SK-N-SH (cell line): ENCODE results near the gene MYO10. TPM values are rescaled to one million over a fixed set of nuclear protein-coding genes. Genes with fewer than 3 reads are reported as not detected.

ENCODE experiments used
- CTCF ChIA-PET: fragments of 300-600, 350-600 bp; formaldehyde crosslinking; extraction: SDS; loops from one replicate; lab custom pipeline; 2021; lab: Yijun Ruan, JAX
- POLR2A ChIA-PET: fragments of 350-600 bp; sonication (Branson Sonifier 250); formaldehyde crosslinking; extraction: SDS; loops from one replicate; lab custom pipeline; 2020; ENCODE audit warnings: antibody characterized with exemption, inconsistent platforms; lab: Yijun Ruan, JAX
- DNase-seq: peaks from one replicate; pipeline ENCODE4 v3.0.0; 2012
- H2AFZ ChIP-seq: fragments of 200-600 bp; sonication (generic); 2 replicates; pipeline ENCODE4 v1.8.1; 2016; ENCODE audit warnings: antibody characterized with exemption, mild to moderate bottlenecking, low read depth
- H3F3A ChIP-seq: fragments of 200-600 bp; sonication (generic); replicated peaks from 2 replicates; pipeline ENCODE3; 2016; ENCODE audit warnings: antibody characterized with exemption, mild to moderate bottlenecking; ENCODE audit not compliant: insufficient read depth
- H3K27ac ChIP-seq, 2 experiments: fragments of 200-500 bp in 1 of 2; fragments of 200-600 bp in 1 of 2; sonication (Bioruptor generic) in 1 of 2; sonication (generic), shearing (Covaris generic) in 1 of 2; 2 replicates each; pipeline versions ENCODE4 v1.5.1 to v1.6.1; 2014 to 2016; ENCODE audit warnings: low read depth in 2 of 2, inconsistent platforms in 1 of 2, low read length in 1 of 2, mild to moderate bottlenecking in 1 of 2, mixed read lengths in 1 of 2
- H3K27me3 ChIP-seq: fragments of 200-600 bp; sonication (generic), shearing (Covaris generic); 2 replicates; pipeline ENCODE4 v1.6.1; 2016; ENCODE audit warnings: mixed run types; ENCODE audit not compliant: insufficient read depth
- H3K36me3 ChIP-seq, 2 experiments: fragments of 200-500 bp in 1 of 2; fragments of 200-600 bp in 1 of 2; sonication (Bioruptor generic) in 1 of 2; sonication (generic) in 1 of 2; replicated peaks in 1 of 2; 2 replicates each; pipeline versions ENCODE3 to v1.5.1; 2014 to 2016; ENCODE audit warnings: low read length in 1 of 2, mild to moderate bottlenecking in 1 of 2; ENCODE audit not compliant: insufficient read depth in 2 of 2, control insufficient read depth in 1 of 2
- H3K4me1 ChIP-seq, 2 experiments: fragments of 200-500 bp in 1 of 2; fragments of 200-600 bp in 1 of 2; sonication (Bioruptor generic) in 1 of 2; sonication (generic), shearing (Covaris generic) in 1 of 2; 2 replicates each; pipeline versions ENCODE4 v1.5.1 to v1.6.1; 2014 to 2016; ENCODE audit warnings: low read depth in 1 of 2, low read length in 1 of 2, mixed run types in 1 of 2; ENCODE audit not compliant: insufficient read depth in 2 of 2, control insufficient read depth in 1 of 2
- H3K4me2 ChIP-seq: fragments of 200-600 bp; sonication (generic), shearing (Covaris generic); 2 replicates; pipeline ENCODE4 v1.6.1; 2017; ENCODE audit warnings: mixed run types
- H3K4me3 ChIP-seq, 2 experiments: fragments of 200-500 bp in 1 of 2; fragments of 200-600 bp in 1 of 2; sonication (Bioruptor generic) in 1 of 2; sonication (generic), shearing (Covaris generic) in 1 of 2; 2 replicates each; pipeline versions ENCODE4 v1.5.1 to v1.8.1; 2014 to 2016; ENCODE audit warnings: low read depth in 2 of 2, inconsistent platforms in 1 of 2, low read length in 1 of 2, mild to moderate bottlenecking in 1 of 2, mixed read lengths in 1 of 2, moderate library complexity in 1 of 2
- H3K79me2 ChIP-seq: fragments of 200-600 bp; sonication (generic); 2 replicates; pipeline ENCODE4 v1.8.1; 2017; ENCODE audit warnings: mild to moderate bottlenecking; ENCODE audit not compliant: insufficient read depth
- H3K9ac ChIP-seq: fragments of 200-600 bp; sonication (generic); 2 replicates; pipeline ENCODE4 v1.6.1; 2017; ENCODE audit warnings: mixed run types
- H3K9me2 ChIP-seq: fragments of 200-600 bp; sonication (generic); 2 replicates; pipeline ENCODE4 v1.6.1; 2017; ENCODE audit warnings: mixed run types
- H3K9me3 ChIP-seq: fragments of 200-600 bp; sonication (generic); 2 replicates; pipeline ENCODE4 v1.6.1; 2017; ENCODE audit warnings: mixed run types, mild to moderate bottlenecking, moderate library complexity
- H4K20me1 ChIP-seq: fragments of 200-600 bp; sonication (generic); 2 replicates; pipeline ENCODE4 v1.6.1; 2017; ENCODE audit warnings: mild to moderate bottlenecking, mixed run types; ENCODE audit not compliant: insufficient read depth
- FOXJ3 ChIP-seq: sonication (generic); formaldehyde crosslinking; IDR thresholded peaks from 2 replicates; pipeline ENCODE4 v1.5.1; 2020; ENCODE audit warnings: mild to moderate bottlenecking, missing genetic modification reagents
- MEF2A ChIP-seq: IDR thresholded peaks from 2 replicates; pipeline ENCODE4 v1.4.0; 2012; ENCODE audit warnings: low read depth, borderline replicate concordance
- NFIC ChIP-seq: IDR thresholded peaks from 2 replicates; pipeline ENCODE4 v1.4.0; 2012; ENCODE audit warnings: borderline replicate concordance
- NRF1 ChIP-seq: IDR thresholded peaks from 2 replicates; pipeline ENCODE4 v1.6.1; 2012; ENCODE audit warnings: low read depth, mild to moderate bottlenecking, low read length
- RAD21 ChIP-seq: IDR thresholded peaks from 2 replicates; pipeline ENCODE4 v1.6.1; 2012; ENCODE audit warnings: mild to moderate bottlenecking, low read length
- RCOR1 ChIP-seq: fragments of 150-350 bp; IDR thresholded peaks from 2 replicates; pipeline ENCODE4 v1.6.1; 2017; ENCODE audit warnings: antibody characterized with exemption, low read length
- RFX5 ChIP-seq: IDR thresholded peaks from 2 replicates; pipeline ENCODE4 v1.6.1; 2012; ENCODE audit warnings: mild to moderate bottlenecking, improper control_type of control experiment, low read length
- RXRA ChIP-seq: IDR thresholded peaks from 2 replicates; pipeline ENCODE4 v1.4.0; 2012; ENCODE audit warnings: low read depth, mild to moderate bottlenecking, borderline replicate concordance
- TEAD4 ChIP-seq: IDR thresholded peaks from 2 replicates; pipeline ENCODE4 v1.4.0; 2012; ENCODE audit warnings: mild to moderate bottlenecking, borderline replicate concordance; ENCODE audit not compliant: insufficient read depth
- WGBS: methylation state at CpG from one replicate; pipeline ENCODE4 v1.1.6; 2017; ENCODE audit warnings: low lambda C conversion rate; 5-methylcytosine and 5-hydroxymethylcytosine counted together
- polyA plus RNA-seq, 3 experiments: library from polyadenylated mRNA; depleted of rRNA; stranded (reverse); fragments of >200 nt; gene quantifications; 2 replicates each; pipeline ENCODE4 v1.2.3, GENCODE V29; 2012
- TF ChIP-seq, protein P1 (sequence below): IDR thresholded peaks from 2 replicates; pipeline ENCODE4 v1.4.0; 2012; ENCODE audit warnings: low read depth, borderline replicate concordance
- TF ChIP-seq, protein P2 (sequence below): IDR thresholded peaks from 2 replicates; pipeline ENCODE4 v1.4.0; 2012; ENCODE audit warnings: low read depth, borderline replicate concordance
- TF ChIP-seq, protein P3 (sequence below): fragments of 200-600 bp; sonication (generic); IDR thresholded peaks from 2 replicates; pipeline ENCODE4 v1.6.1; 2017; ENCODE audit warnings: antibody characterized with exemption, mild to moderate bottlenecking, moderate library complexity

Gene MYO10
- polyA plus RNA-seq, 1 of the 3 experiments (the other 2 are of a cell fraction): 8.1 TPM

DNA sequence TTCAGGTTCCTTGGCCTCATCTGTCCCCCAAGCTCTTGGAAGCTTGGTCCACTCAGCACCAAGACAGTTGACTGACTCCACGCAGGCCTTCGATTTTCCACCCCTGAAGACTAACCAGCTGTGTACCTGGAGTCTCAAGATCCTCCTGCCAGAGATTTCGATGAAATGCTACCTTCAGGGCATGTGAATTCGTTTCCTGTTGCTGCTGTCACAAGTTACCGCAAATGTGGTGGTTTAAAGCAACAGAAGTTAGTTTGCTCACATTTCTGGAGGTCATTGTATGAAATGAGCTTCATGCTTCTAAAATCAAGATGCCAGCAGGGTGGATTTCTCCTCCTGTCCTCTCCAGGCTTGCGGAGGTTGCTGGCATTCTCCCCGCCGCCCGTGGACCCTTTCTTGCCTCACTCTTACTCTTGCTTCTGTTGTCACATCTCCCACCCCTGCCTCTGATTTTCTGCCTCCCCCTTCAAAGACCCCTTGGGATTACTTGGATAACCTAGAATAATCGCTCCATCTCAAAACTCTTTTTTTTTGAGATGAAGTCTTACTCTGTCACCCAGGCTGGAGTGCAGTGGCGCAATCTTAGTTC is 291.7 kb downstream of the MYO10 start:
- TF ChIP-seq, protein P1, sequence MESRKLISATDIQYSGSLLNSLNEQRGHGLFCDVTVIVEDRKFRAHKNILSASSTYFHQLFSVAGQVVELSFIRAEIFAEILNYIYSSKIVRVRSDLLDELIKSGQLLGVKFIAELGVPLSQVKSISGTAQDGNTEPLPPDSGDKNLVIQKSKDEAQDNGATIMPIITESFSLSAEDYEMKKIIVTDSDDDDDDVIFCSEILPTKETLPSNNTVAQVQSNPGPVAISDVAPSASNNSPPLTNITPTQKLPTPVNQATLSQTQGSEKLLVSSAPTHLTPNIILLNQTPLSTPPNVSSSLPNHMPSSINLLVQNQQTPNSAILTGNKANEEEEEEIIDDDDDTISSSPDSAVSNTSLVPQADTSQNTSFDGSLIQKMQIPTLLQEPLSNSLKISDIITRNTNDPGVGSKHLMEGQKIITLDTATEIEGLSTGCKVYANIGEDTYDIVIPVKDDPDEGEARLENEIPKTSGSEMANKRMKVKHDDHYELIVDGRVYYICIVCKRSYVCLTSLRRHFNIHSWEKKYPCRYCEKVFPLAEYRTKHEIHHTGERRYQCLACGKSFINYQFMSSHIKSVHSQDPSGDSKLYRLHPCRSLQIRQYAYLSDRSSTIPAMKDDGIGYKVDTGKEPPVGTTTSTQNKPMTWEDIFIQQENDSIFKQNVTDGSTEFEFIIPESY: no peak
- TF ChIP-seq RFX5 (no peak), MEF2A (no peak), NRF1 (no peak), RAD21 (no peak), TEAD4 (no peak), NFIC (no peak)
- TF ChIP-seq, protein P2, sequence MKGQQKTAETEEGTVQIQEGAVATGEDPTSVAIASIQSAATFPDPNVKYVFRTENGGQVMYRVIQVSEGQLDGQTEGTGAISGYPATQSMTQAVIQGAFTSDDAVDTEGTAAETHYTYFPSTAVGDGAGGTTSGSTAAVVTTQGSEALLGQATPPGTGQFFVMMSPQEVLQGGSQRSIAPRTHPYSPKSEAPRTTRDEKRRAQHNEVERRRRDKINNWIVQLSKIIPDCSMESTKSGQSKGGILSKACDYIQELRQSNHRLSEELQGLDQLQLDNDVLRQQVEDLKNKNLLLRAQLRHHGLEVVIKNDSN: no peak
- TF ChIP-seq, protein P3, sequence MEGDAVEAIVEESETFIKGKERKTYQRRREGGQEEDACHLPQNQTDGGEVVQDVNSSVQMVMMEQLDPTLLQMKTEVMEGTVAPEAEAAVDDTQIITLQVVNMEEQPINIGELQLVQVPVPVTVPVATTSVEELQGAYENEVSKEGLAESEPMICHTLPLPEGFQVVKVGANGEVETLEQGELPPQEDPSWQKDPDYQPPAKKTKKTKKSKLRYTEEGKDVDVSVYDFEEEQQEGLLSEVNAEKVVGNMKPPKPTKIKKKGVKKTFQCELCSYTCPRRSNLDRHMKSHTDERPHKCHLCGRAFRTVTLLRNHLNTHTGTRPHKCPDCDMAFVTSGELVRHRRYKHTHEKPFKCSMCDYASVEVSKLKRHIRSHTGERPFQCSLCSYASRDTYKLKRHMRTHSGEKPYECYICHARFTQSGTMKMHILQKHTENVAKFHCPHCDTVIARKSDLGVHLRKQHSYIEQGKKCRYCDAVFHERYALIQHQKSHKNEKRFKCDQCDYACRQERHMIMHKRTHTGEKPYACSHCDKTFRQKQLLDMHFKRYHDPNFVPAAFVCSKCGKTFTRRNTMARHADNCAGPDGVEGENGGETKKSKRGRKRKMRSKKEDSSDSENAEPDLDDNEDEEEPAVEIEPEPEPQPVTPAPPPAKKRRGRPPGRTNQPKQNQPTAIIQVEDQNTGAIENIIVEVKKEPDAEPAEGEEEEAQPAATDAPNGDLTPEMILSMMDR: no peak
- TF ChIP-seq, all 33 proteins: peak for 0
- 59% methylated on average over 11 of the region's 11 CpGs for WGBS
- POLR2A ChIA-PET: no interaction called here
- H3K27me3 ChIP-seq: no peaks in the 10 kb centered on the region; the same call in 1 of the 2 replicates
- no peak overlapping the region for H3K27ac ChIP-seq
- no peak overlapping the region for H3K4me3 ChIP-seq
- no peaks in the 10 kb centered on the region for H3K9me2 ChIP-seq
- no peaks in the 10 kb centered on the region for H3F3A ChIP-seq
- H3K36me3 ChIP-seq: no peaks in the 10 kb centered on the region
- H2AFZ ChIP-seq: no peak overlapping the region
- no peaks in the 10 kb centered on the region for H3K9me3 ChIP-seq
- H3K9ac ChIP-seq: no peak overlapping the region
- no peaks in the 10 kb centered on the region for H4K20me1 ChIP-seq
- H3K79me2 ChIP-seq: no peaks in the 10 kb centered on the region
- no peaks in the 10 kb centered on the region for H3K4me1 ChIP-seq
- CTCF ChIA-PET: interaction anchor here (1.7 kb wide), 1 partner anchor 46 kb away, joined by 4 read pairs; no protein-coding TSS in a partner anchor
- no peak for DNase-seq
- H3K4me2 ChIP-seq: no peak overlapping the region

GRCh38 chr5:16642867-16643266 is 293.2 kb downstream of the MYO10 start:
- H3K4me3 ChIP-seq: no peak overlapping the region
- H3K9me3 ChIP-seq: no peaks in the 10 kb centered on the region
- no peak overlapping the region for H2AFZ ChIP-seq
- H3K79me2 ChIP-seq: no peaks in the 10 kb centered on the region
- no peak overlapping the region for H3K4me2 ChIP-seq
- H3K27ac ChIP-seq: no peak overlapping the region
- H3K36me3 ChIP-seq: no peaks in the 10 kb centered on the region
- DNase-seq: no peak
- no peaks in the 10 kb centered on the region for H3F3A ChIP-seq
- no peaks in the 10 kb centered on the region for H3K4me1 ChIP-seq
- H4K20me1 ChIP-seq: no peaks in the 10 kb centered on the region
- ChIA-PET POLR2A (no interaction called here), CTCF (interaction anchor here (1.7 kb wide), 1 partner anchor 548 kb away, joined by 6 read pairs; no protein-coding TSS in a partner anchor)
- no peaks in the 10 kb centered on the region for H3K9me2 ChIP-seq
- TF ChIP-seq FOXJ3 (CRISPR knock-in tag) (no peak), RXRA (no peak), RCOR1 (no peak)
- no peaks in the 10 kb centered on the region; the same call in 1 of the 2 replicates for H3K27me3 ChIP-seq
- 28% methylated on average over 2 of the region's 2 CpGs for WGBS
- no peak overlapping the region for H3K9ac ChIP-seq
